GM12891 (cell line): Measurements from ENCODE around the gene TENT4B.

Experiments
- DNase-seq: peaks from one replicate; pipeline ENCODE4 v3.0.0; 2011; ENCODE audit warnings: low spot score; ENCODE audit not compliant: insufficient read length
- FAIRE-seq: peaks from 2 replicates; lab custom pipeline; 2011; peaks lifted over from hg19 to GRCh38; lab: Jason Lieb, UNC
- PAX5 ChIP-seq: IDR thresholded peaks from 2 replicates; pipeline ENCODE4 v1.6.1; 2011; ENCODE audit warnings: low read length, moderate library complexity, mild to moderate bottlenecking; ENCODE audit not compliant: insufficient read depth, severe bottlenecking
- POLR2A ChIP-seq: IDR thresholded peaks from 2 replicates; pipeline ENCODE4 v1.6.1; 2011; ENCODE audit warnings: low read depth, low read length, control low read depth
- POLR2AphosphoS5 ChIP-seq: IDR thresholded peaks from 2 replicates; pipeline ENCODE4 v1.6.1; 2011; ENCODE audit warnings: low read depth, low read length, control low read depth
- POU2F2 ChIP-seq: IDR thresholded peaks from 2 replicates; pipeline ENCODE4 v1.6.1; 2011; ENCODE audit warnings: low read depth, mild to moderate bottlenecking, control low read depth, low read length, moderate library complexity
- SPI1 ChIP-seq: IDR thresholded peaks from 2 replicates; pipeline ENCODE4 v1.6.1; 2011; ENCODE audit warnings: low read depth, low read length, control low read depth
- TAF1 ChIP-seq: IDR thresholded peaks from 2 replicates; pipeline ENCODE4 v1.6.1; 2011; ENCODE audit warnings: low read depth, low read length, control low read depth

Gene TENT4B

DNA sequence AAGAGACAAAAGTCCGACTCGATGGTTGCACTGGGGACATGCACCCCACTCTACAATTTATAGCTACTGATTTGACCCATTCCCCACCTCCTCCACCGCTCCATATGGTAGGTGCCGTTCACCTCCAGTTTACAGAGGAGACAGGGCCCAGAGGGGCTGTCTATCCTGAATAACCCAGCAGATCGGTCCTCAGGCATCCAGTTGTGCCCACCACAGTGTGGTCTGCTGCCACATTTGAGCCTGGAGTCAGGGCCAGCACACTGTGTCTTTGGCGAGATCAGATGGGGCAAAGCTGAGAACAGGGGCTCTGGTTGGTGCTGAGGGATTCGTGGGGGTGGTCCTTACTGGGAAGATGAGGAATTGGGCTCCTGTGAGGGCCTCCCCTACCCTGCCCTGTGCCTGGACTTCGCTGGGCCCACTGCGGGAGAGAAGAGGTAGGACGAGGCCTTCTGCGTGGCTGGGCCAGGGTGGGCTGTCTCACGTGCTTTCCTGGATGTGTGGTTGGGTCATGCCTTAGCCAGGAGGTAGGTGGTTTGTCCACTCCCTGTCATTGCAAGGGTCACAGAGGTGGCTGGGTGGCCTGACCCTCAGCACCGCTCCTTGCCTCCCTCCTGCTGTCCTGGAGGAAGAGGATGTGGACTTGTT is 116.1 kb downstream of the TENT4B start:
- no peak for DNase-seq
- TF ChIP-seq POLR2A (no peak), PAX5 (no peak), SPI1 (no peak), TAF1 (no peak), POLR2AphosphoS5 (no peak), POU2F2 (no peak)
- FAIRE-seq, result no peak

DNA sequence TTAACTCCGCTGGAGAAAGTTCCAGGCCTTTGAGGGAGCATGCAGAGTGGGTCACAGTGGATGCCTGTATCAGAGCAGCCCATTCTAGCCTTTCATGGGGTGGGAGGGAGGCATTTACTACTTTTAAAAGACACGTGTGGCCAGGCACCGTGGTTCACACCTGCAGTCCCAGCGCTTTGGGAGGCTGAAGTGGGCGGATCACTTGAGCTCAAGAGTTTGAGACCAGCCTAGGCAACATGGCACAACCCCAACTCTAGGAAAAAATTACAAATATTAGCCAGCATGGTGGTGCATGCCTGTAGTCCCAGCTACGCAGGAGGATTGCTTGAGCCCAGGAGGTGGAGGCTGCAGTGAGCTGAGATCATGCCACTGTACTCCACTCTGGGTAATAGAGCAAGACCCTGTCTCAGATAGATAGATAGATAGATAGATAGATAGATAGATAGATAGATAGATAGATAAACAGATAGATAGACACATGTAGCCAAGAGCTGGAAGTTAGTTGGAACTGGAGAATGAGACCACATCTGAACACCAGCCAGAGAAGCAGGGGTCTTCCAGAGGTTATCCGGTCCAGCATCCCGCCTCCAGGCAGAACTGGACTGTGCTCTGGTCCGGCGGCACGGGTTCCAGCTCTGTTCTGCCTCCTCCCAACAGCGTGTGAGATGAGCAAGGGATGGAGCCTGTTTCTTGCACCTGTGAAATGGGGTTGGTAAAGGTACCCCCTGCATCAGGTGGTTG is 116.8 kb downstream of the TENT4B start:
- FAIRE-seq, result no peak
- no peak for DNase-seq
- no peak for TF ChIP-seq SPI1
- no peak for TF ChIP-seq POLR2A
- TF ChIP-seq PAX5, result no peak
- no peak for TF ChIP-seq POU2F2
- no peak for TF ChIP-seq TAF1
- TF ChIP-seq POLR2AphosphoS5, result no peak

DNA sequence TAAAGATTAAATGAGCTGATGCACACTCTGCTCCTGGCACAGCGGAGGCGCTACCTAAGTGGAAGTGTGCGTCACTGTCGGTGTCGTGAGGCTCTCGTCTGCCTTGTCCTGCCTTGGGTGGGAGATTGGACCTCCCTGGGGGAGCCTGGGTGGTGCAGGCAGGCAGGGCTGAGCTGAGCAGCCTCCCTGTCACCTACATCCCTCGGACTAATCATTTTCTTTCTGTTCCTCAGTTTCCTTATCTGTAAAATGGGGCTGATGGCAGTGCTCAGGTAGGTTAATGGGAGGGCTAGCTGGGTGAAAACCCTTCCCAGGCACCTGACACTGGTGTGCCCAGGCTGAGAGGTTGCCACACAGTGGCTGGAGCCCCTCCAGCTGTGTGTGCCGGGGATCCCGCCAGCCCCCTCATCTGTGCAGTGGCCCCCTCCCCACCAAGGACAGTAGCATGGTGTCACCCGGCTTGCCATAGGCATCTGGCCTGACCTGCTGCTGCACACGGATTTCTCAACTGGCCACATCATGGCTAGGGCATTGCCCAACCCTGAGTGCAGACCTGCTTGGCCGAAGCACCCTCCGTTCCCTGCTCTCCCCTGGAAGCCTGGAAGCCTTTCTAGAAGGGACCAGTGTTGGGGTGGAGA is 117.5 kb downstream of the TENT4B start:
- DNase-seq, result no peak
- TF ChIP-seq POLR2A, result no peak
- no peak for TF ChIP-seq SPI1
- no peak for TF ChIP-seq POLR2AphosphoS5
- no peak for TF ChIP-seq PAX5
- TF ChIP-seq POU2F2, result no peak
- TF ChIP-seq TAF1, result no peak
- FAIRE-seq, result no peak

DNA sequence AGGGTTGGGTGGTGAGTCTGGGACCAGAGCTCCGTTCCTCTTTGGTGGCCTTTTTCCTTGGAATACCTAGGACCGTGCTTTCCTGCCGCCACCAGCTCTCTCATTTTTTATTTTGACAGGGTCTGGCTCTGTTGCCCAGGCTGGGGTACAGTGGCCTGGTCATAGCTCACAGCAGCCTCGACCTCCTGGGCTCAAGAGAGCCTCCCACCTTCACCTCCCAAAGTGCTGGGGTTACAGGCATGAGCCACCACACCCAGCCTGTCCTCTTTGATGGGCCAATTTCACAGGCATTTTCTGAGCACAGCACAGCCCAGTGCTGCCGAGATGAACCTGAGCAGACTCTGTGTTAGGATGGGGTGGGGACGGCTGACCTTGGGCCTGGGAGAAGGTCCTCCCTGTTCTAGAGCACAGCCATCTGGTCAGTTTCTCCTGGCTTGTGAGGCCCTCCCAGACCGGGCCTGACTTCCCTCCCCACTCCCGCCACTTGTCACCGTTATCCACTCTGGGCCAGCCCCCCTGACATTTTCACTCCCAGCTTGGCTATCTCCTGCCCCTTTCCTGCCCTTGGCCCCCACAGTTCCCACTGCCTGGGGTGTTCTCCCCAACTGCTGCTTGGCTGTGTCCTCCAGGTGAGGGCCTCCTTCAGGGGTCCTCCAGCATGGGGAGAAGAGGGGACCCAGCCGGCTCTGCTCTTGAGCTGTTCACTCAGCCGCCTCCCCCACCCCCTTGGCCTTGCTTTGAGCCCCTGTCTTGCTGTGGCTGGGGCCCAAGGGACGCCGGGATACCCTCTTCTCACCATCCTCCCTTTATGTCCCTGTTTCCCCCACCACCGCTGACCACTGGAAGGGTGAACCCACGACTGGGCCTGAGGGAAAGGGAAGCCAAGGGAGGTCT is 118.3 kb downstream of the TENT4B start:
- DNase-seq (no peak), FAIRE-seq (no peak)
- TF ChIP-seq SPI1 (no peak), PAX5 (no peak), POLR2A (no peak), POU2F2 (no peak), POLR2AphosphoS5 (no peak), TAF1 (no peak)

DNA sequence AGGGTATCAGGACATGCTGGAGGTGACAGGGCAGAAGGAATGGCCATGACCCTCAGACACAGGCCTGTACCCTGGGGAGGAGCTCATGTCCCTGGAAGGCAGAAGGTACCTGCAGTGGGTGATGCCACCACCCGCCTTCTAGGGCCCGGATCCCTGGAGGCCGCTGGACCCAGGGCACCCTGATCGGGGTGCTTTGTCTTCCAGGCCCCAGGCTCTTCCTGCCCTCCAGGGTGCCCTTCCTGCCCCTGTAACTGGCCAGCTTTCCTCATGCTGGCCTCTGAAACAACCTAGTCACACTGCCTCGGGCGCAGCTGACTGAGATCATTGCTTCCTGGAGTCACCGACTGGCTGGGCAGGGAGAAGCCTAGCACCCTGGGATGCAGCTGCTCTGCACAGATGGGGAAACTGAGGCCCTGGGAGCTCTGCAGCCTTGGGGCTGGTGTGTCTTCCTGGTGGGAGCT is 119.0 kb downstream of the TENT4B start:
- TF ChIP-seq PAX5, result no peak
- TF ChIP-seq POLR2AphosphoS5, result no peak
- no peak for DNase-seq
- no peak for FAIRE-seq

DNA sequence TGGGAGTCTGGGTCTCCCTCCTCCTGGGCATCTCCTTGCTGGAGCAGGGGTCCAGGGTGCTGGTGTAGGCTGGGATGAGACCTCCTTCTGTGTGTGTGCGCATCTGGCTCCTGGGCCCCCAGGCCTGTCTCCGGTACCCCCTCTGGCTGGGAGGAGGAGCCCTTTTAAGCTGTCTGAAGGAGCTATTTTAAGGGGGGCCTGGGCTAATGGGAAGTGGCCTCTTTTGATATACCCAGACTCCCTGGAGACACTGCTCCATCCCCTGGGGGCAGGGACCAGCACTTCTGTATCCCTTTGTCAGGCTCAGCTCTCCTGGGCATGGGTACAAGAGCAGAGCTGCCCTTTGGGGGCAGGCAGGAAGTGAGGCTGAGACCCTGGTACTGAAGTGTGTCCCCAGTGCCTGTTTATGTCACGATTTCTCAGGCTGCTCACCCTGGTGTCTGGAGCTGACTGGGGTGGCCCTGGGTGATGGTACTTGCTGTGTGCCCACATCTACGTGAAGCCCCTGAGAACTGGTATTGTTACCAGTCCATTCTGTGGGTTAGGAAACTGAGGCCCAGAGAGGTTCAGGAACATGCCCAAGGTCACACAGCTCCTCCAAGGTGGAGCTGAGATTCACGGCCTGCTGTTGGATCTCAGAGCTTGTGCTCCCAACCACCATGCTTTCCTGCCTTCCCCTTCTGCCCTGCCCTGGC is 119.7 kb downstream of the TENT4B start:
- TF ChIP-seq SPI1, result no peak
- TF ChIP-seq POU2F2, result no peak
- TF ChIP-seq POLR2A, result no peak
- no peak for TF ChIP-seq TAF1
- TF ChIP-seq PAX5, result no peak
- TF ChIP-seq POLR2AphosphoS5, result no peak
- no peak for FAIRE-seq
- DNase-seq, result no peak

DNA sequence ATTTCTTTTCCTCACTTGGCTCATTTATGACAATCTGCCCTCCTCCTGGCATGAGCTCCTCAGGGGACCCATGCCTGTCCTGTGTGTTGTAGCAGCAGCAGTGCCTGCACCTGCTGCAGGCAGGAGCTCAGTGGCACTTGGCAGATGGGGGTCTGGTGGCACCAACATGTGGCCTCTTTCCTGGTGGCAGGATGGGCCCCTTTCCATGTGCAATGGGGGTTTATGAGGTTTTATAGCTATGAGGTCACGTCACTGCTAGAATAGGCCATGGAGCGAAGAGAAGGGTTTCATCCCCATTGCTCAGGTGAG is 120.2 kb downstream of the TENT4B start:
- DNase-seq (no peak), FAIRE-seq (peak; percentile 23)
- TF ChIP-seq TAF1, result no peak
- no peak for TF ChIP-seq PAX5
- TF ChIP-seq POU2F2, result no peak
- no peak for TF ChIP-seq POLR2AphosphoS5
- no peak for TF ChIP-seq POLR2A
- TF ChIP-seq SPI1, result no peak

DNA sequence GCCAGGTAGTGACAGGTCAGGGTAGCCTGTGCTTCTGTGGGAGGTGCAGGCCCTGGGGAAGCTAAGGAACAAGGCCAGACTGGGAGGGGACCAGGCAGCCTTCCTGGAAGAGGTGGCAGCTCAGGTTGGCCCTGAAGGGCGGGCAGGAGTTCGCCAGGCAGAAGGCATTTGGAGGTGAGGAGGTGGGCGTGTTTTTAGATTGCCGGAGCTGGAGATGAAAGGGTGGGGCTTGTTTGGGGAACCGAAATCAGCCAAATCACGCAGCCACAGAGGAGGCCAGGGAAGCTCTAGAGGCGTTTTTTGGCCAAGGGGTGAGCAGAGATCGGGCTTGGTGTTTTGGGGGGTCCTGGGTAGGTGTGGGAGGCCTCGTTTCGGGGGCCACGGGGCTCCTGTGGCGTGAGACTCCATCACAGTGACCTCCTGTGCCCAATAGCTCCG is 120.8 kb downstream of the TENT4B start:
- TF ChIP-seq POU2F2 (no peak), POLR2A (peak; percentile 80), POLR2AphosphoS5 (peak; percentile 67; the same call in 1 of the 2 replicates), SPI1 (peak; percentile 93)
- FAIRE-seq (peak; percentile 95), DNase-seq (peak; percentile 88)
